Chondrocyte (in vitro differentiated cells): Measurements from ENCODE around the gene LRRK1. TPM values are rescaled to one million over a fixed set of nuclear protein-coding genes. Genes with fewer than 3 reads are reported as not detected.

Experiments used
- DNase-seq: peaks from one replicate; pipeline ENCODE4 v3.0.0; 2021; ENCODE audit warnings: mixed read lengths, low spot score
- H3K27ac Mint-ChIP-seq: one replicate; pipeline ENCODE4 v1.8.0; 2021; ENCODE audit warnings: mild to moderate bottlenecking, moderate library complexity, mixed read lengths; ENCODE audit not compliant: unreplicated experiment
- H3K27me3 Mint-ChIP-seq: 2 replicates; pipeline ENCODE4 v1.8.0; 2021; ENCODE audit warnings: low read depth, mixed read lengths
- H3K36me3 Mint-ChIP-seq: 2 replicates; pipeline ENCODE4 v1.8.0; 2021; ENCODE audit warnings: low read depth, mixed read lengths
- H3K4me1 Mint-ChIP-seq: 2 replicates; pipeline ENCODE4 v1.8.0; 2021; ENCODE audit warnings: low read depth, mild to moderate bottlenecking, mixed read lengths
- H3K4me3 Mint-ChIP-seq: one replicate; pipeline ENCODE4 v1.8.0; 2021; ENCODE audit warnings: mild to moderate bottlenecking, moderate library complexity, mixed read lengths; ENCODE audit not compliant: unreplicated experiment
- H3K9me3 Mint-ChIP-seq: 2 replicates; pipeline ENCODE4 v1.8.0; 2021; ENCODE audit warnings: low read depth, mixed read lengths
- total RNA-seq: library from RNA; stranded (reverse); gene quantifications from 3 replicates; pipeline ENCODE4 v1.2.1, GENCODE V29; 2021
- TF ChIP-seq, protein P1 (sequence below): fragments of 200-600 bp; sonication (generic); IDR thresholded peaks from 2 replicates; pipeline ENCODE4 v1.5.0; 2021; ENCODE audit warnings: antibody characterized with exemption, mild to moderate bottlenecking, moderate library complexity

Gene LRRK1
- total RNA-seq, 1 donor from 2014 or later = 10.1 TPM

DNA sequence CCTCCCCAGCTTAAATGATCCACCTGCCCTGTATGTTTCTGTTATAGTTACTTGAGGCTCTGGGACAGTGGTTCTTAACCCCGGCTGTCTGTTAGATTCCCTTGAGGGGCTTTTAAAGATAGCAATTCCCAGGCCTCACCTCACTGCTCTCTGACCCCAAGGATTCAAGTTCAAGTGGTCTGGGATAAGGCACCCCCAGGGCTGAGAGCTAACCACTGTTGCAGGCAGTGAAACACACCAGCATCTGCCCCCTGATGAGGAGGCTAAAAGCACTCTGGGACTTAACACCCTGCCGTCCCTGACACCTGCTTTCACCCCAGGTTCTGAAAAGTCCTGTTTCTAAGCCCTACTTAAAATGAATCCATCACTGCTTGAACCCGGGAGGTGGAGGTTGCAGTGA lies 103.7 kb downstream of the LRRK1 start:
- no peaks in the 10 kb centered on the region for H3K27me3 Mint-ChIP-seq
- H3K27ac Mint-ChIP-seq = no peak overlapping the region
- peaks cover 6% of the 10 kb centered on the region for H3K36me3 Mint-ChIP-seq
- H3K9me3 Mint-ChIP-seq = no peaks in the 10 kb centered on the region
- TF ChIP-seq, protein P1, sequence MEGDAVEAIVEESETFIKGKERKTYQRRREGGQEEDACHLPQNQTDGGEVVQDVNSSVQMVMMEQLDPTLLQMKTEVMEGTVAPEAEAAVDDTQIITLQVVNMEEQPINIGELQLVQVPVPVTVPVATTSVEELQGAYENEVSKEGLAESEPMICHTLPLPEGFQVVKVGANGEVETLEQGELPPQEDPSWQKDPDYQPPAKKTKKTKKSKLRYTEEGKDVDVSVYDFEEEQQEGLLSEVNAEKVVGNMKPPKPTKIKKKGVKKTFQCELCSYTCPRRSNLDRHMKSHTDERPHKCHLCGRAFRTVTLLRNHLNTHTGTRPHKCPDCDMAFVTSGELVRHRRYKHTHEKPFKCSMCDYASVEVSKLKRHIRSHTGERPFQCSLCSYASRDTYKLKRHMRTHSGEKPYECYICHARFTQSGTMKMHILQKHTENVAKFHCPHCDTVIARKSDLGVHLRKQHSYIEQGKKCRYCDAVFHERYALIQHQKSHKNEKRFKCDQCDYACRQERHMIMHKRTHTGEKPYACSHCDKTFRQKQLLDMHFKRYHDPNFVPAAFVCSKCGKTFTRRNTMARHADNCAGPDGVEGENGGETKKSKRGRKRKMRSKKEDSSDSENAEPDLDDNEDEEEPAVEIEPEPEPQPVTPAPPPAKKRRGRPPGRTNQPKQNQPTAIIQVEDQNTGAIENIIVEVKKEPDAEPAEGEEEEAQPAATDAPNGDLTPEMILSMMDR = no peak
- DNase-seq = no peak
- H3K4me3 Mint-ChIP-seq = no peak overlapping the region
- H3K4me1 Mint-ChIP-seq = peaks cover 3% of the 10 kb centered on the region

DNA sequence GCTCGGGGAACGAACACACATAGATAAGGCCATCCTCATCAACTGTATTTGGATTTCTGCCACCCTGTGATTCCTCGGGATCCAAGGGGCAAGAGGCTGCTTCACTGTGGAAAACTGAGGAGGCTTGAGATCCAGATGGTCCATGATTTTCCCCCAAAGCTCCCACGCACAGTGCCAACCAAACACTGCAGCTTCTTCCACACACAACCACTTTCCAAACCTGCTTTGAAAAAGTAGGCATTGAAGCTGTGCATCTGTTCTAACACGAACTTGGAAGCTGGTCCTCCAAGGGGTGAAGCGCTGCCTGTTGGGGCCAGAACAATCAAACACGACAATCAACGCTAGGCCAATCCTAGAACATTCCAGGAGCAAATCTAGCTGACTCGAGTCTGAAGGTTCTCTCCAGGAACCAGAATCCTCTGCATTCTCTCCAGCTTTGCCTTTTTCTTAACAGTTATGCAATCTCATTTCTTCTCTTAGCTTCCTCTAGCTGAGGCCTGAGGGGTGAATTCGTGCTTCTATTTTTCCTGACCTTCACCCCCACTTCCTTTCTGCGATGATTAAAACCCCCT lies 104.4 kb downstream of the LRRK1 start:
- Mint-ChIP-seq H3K4me1 (peaks cover 3% of the 10 kb centered on the region), H3K9me3 (no peaks in the 10 kb centered on the region), H3K27me3 (no peaks in the 10 kb centered on the region), H3K4me3 (no peak overlapping the region), H3K27ac (no peak overlapping the region), H3K36me3 (peaks cover 7% of the 10 kb centered on the region)
- DNase-seq = no peak
- TF ChIP-seq, protein P1 = no peak

DNA sequence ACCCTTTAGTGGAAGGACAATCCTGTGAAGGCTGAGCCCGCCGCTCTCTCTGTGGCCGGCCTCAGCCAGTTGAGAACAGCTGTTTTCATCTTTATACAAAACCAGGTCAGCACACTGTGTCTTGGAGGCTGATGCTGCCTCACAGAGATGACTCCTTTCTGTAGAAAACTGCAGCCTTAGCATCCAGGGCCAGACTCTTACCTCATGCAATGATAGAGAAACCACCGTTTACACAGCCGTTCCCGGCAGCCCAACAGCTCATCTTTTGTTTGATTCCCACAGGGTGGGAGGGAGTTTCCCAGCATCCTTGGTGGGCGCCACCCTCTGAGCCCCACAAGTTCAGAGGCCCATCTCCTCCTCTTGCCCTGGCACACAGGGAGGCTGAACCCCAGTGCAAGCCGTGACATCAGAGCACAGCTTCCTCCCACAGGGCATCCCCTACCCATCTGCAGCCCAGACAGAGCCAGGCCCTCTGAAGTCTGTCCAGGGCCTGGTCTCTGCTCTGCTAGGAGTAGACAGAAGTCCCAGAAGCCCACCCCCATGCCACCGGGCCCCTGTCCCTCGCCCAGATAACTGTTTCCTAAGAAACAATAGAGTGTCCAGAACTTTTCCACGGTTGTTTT lies 105.0 kb downstream of the LRRK1 start:
- Mint-ChIP-seq H3K4me3 (no peak overlapping the region), H3K27ac (no peak overlapping the region), H3K27me3 (no peaks in the 10 kb centered on the region), H3K4me1 (peaks cover 3% of the 10 kb centered on the region), H3K9me3 (no peaks in the 10 kb centered on the region), H3K36me3 (peaks cover 7% of the 10 kb centered on the region)
- TF ChIP-seq, protein P1 = no peak
- DNase-seq = no peak

DNA sequence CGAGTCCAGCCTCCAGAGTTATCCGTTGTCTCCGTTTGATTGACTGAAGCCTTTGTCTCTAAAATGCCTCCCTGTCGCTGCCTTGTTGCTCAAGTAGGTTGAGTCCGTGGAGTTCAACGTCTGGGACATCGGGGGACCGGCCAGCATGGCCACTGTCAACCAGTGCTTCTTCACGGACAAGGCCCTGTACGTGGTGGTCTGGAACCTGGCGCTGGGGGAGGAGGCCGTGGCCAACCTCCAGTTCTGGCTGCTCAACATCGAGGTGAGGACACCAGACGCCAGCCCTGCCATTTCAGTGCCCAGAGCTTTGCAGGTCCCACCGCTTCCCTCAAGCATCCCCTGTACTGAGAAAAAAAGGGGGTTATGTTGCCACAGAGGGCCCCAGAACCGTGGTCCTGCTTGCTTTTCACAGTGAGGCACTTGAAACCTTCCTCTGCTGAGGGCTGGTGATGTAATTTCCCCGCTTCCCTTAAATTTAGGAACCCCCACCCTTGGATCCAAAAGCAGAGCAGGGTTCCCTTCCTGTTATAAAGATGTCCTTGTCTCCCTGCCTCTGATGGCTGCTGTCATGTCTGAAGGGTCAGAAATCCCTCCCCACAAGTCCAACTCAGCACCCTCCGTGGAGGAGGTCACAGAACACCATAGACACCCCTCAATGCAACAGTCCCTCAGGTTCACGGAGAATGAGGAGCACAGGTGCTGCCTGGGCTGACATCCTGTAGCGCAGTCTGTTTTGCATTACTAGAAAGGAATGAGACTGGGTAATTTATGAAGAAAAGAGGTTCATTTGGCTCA lies 105.7 kb downstream of the LRRK1 start:
- no peaks in the 10 kb centered on the region for H3K9me3 Mint-ChIP-seq
- no peaks in the 10 kb centered on the region for H3K27me3 Mint-ChIP-seq
- no peak overlapping the region for H3K27ac Mint-ChIP-seq
- peaks cover 10% of the 10 kb centered on the region for H3K36me3 Mint-ChIP-seq
- H3K4me1 Mint-ChIP-seq = peaks cover 3% of the 10 kb centered on the region
- no peak overlapping the region for H3K4me3 Mint-ChIP-seq
- TF ChIP-seq, protein P1 = no peak
- no peak for DNase-seq

DNA sequence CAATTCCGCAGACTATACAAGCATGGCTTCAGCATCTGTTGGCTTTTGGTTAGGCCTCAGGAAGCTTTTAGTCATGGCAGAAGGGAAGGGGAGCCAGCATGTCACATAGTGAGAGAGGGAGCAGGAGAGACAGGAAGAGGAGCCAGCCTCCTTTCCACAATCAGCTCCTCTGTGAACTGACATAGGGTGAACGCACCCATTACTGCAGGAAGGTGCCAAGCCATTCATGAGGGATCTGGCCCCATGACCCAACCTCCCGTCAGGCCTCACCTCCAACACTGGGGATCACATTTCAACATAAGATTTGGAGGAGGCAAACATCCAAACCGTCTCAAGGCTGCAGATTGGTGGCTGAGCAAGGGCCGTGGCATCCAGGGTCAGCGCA lies 106.3 kb downstream of the LRRK1 start:
- peaks cover 3% of the 10 kb centered on the region for H3K4me1 Mint-ChIP-seq
- no peak for DNase-seq
- peaks cover 10% of the 10 kb centered on the region for H3K36me3 Mint-ChIP-seq
- no peak overlapping the region for H3K27ac Mint-ChIP-seq
- H3K9me3 Mint-ChIP-seq = no peaks in the 10 kb centered on the region
- TF ChIP-seq, protein P1 = no peak
- no peak overlapping the region for H3K4me3 Mint-ChIP-seq
- no peaks in the 10 kb centered on the region for H3K27me3 Mint-ChIP-seq
